LNCaP clone FGC (cell line): Measurements from ENCODE around the gene GP5.

Source experiments
- DNase-seq: peaks from one replicate; pipeline ENCODE4 v3.0.0-alpha.2; 2011; ENCODE audit warnings: low read depth
- H3K4me3 ChIP-seq: 2 replicates; pipeline ENCODE4 v1.5.1; 2011; ENCODE audit warnings: mild to moderate bottlenecking, low read depth, low read length, control low read depth
- TF ChIP-seq, protein P1 (sequence below): IDR thresholded peaks from 2 replicates; pipeline ENCODE4 v1.5.1; 2012; ENCODE audit warnings: mild to moderate bottlenecking; ENCODE audit not compliant: control insufficient read depth, insufficient read depth; ENCODE audit errors: extremely low read depth

The GP5 gene

DNA sequence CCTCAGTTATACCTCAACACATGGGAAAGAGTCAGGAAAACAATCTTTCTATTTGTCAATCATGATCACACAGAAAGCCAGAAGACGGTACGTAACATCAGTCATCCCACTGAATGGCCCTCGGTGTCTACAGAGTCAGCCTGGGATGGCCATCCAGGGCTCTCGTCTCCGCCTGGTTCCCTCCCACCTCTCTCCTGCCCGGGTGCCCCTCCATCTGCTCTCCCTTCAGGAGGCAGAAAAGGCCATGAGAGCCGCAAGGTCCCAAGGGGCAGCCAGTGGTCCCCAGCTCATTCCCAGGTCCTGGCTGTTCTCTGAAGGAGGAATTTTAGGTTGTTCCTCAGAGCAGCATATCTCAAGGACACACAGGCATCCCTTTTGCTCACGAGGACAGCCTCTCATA, 25.2 kb downstream of the GP5 start:
- H3K4me3 ChIP-seq, result no peak overlapping the region
- DNase-seq, result no peak
- TF ChIP-seq, protein P1, sequence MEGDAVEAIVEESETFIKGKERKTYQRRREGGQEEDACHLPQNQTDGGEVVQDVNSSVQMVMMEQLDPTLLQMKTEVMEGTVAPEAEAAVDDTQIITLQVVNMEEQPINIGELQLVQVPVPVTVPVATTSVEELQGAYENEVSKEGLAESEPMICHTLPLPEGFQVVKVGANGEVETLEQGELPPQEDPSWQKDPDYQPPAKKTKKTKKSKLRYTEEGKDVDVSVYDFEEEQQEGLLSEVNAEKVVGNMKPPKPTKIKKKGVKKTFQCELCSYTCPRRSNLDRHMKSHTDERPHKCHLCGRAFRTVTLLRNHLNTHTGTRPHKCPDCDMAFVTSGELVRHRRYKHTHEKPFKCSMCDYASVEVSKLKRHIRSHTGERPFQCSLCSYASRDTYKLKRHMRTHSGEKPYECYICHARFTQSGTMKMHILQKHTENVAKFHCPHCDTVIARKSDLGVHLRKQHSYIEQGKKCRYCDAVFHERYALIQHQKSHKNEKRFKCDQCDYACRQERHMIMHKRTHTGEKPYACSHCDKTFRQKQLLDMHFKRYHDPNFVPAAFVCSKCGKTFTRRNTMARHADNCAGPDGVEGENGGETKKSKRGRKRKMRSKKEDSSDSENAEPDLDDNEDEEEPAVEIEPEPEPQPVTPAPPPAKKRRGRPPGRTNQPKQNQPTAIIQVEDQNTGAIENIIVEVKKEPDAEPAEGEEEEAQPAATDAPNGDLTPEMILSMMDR, result no peak

DNA sequence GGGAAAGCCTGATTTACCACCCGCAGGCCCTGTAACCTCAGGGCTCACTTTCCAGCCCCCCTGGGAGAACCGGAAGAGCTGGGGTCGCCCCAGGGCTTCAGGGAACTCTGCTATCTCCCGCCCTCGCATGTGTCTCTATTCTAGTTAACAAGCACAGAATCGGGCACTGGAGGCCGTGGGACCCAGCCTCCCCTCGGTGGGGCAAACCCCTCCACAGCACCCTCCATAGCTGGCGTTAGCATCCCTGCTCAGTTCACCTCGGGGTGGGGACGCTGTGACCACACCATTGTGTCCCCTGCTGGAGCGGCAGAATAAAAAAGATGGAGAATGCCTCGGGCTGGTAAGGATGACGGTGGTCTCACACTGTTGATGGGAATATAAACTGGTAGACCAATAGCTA, 26.0 kb downstream of the GP5 start:
- H3K4me3 ChIP-seq, result no peak overlapping the region
- DNase-seq, result no peak
- TF ChIP-seq, protein P1, result no peak

DNA sequence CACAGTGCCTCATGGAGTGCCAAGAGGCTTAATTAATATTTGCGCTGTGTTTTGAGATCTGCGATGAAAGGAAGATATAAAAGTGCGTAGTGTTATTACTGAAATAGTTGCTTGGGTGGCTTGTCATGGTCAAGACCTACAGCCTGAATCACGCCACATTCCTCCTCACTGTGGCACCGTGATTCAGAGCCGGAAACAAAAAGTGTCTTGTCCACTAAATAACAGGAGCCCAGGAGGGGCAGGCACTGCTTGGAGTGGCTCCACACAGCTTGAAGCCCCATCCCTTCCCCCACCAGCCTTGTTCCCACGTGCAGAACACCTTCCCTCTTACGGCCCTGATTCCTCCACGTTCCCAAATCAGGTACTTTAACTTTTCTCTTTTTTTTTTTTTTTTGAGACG, 28.3 kb downstream of the GP5 start:
- no peak overlapping the region for H3K4me3 ChIP-seq
- no peak for DNase-seq
- TF ChIP-seq, protein P1, result no peak

DNA sequence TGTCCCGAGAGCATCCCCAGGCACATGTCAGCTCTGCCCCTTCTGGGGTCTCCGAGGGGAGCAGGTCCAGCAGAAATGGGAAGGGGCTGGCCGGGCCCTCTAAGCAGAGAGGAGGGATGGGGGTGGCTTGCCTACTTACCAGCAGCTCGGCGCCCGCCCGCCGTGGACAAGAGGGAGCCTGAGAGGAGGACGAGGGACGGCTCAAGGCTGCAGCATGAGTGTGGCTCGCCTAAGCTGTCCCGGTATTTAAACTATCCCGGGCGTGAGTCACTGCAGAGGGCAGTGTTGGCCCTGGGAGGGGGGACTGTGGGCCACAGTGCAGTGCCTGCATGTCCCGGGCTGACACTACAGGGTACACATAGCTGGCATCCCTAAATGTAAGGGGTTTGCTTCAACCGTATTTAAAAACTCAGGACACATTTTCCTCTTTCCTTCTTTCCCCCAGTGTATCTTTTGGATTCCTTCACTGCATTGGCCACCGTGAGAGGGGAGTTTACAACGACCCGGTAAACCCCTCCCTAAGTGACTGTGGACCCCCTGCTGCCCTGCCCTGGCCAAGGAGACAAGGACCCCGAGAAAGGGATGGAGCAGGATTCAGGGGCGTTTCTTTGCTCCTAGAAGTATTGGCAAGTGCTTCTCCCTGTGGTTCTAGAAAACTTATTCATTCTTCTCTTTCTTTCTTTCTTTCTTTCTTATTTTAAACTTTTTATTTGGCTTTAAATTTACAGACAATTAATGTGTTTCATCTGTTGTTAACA, 29.4 kb downstream of the GP5 start, which contains the start of gene LRRC15:
LRRC15 (minus strand) TSS at position 222 of the 758 bp plus-strand sequence. CDS start 8,700 bp downstream, outside the sequence.
- H3K4me3 ChIP-seq, result no peak within 1 kb of the TSS
- DNase-seq, result no peak
- TF ChIP-seq, protein P1, result peak; percentile 3; the same call in 1 of the 2 replicates

DNA sequence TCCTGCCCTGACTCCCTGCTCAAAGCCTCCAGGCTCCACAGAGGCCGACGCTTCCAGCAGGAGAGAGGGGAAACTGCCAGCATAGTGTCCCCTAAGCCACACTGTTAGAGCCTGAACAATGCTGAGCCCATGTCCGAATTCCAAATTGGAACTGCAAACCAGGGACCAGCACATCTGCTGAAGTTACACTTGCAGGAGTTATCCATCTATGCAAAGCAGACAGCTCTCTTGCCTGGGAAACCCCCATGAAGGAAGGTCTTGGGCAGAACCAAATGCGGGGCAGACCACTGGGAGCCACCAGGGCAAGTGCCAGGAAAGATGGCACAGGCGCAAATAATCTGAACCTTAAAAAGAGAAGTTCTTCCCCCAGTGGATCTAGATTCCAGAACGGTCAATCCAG, 30.1 kb downstream of the GP5 start:
- no peak for DNase-seq
- TF ChIP-seq, protein P1, result no peak
- H3K4me3 ChIP-seq, result no peak overlapping the region

DNA sequence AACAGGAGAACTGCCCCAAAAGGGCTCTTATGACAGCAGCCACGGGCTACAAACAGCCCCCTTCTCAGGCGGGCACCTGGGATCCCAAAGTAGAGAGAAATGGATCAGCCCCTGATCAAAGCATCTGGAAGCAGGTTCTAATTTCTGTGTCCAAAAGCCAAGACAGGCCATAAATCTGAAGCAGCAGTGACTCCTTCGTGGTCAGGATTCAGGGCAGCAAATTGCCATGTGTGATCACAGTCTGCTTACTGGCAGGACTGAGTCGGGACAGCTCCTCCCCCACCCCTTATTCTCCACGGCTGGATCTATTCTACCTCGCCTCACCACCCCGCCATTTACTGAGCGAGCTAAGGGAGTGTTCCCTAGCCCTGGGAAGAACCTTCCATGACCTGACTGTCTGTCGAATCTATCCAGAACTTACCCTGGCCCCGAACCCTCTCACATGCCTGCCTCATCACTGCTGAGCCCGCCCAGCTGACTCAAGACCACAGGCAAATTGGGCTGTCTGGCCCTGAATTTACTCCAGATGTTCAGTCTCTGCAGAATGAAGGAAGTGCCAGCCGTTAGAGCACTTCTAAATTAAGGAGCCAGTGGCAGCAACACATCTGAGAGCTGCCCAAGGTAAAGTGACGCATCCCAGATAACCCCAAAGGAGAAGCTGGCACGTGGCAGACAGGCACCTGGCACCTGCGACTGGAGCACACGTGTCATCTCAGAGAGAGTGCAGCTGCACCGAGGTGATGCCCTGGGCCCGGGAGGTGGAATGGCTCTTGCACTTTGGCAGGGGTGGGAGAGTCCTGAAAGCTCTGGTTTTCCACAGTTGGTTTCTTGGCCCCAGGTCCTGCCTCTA, 30.8 kb downstream of the GP5 start:
- DNase-seq, result no peak
- TF ChIP-seq, protein P1, result no peak
- no peak overlapping the region for H3K4me3 ChIP-seq
